Measurements from ENCODE around the gene NOG.

NOG gene

GRCh38 chr17:56592487-56593085 is 913 bp upstream of the NOG start:
- Mint-ChIP-seq H3K27me3 (ENCODE audit: low read depth) (peaks cover 65% of the 10 kb centered on the region), H3K4me1 (ENCODE audit: low read depth) (peaks cover 13% of the 10 kb centered on the region), H3K27ac (no peak overlapping the region), H3K9me3 (no peaks in the 10 kb centered on the region), H3K4me3 (peak overlapping the region; percentile 76), H3K36me3 (ENCODE audit: low read depth) (no peaks in the 10 kb centered on the region)
- peak; percentile 52 for DNase-seq (ENCODE audit: low spot score)

- Mint-ChIP-seq H3K4me3 (peak overlapping the region; percentile 76), H3K4me1 (ENCODE audit: low read depth) (peaks cover 14% of the 10 kb centered on the region), H3K9me3 (no peaks in the 10 kb centered on the region), H3K27me3 (ENCODE audit: low read depth) (peaks cover 70% of the 10 kb centered on the region), H3K36me3 (ENCODE audit: low read depth) (no peaks in the 10 kb centered on the region), H3K27ac (no peak overlapping the region)
- DNase-seq (ENCODE audit: low spot score): no peak
Measured at GRCh38 chr17:56593086-56593645, 333 bp upstream of the NOG start.

- Mint-ChIP-seq H3K27ac (no peak overlapping the region), H3K4me1 (ENCODE audit: low read depth) (peaks cover 17% of the 10 kb centered on the region), H3K27me3 (ENCODE audit: low read depth) (peaks cover 72% of the 10 kb centered on the region), H3K4me3 (peak overlapping the region; percentile 42), H3K36me3 (ENCODE audit: low read depth) (no peaks in the 10 kb centered on the region), H3K9me3 (no peaks in the 10 kb centered on the region)
- peak; percentile 10 for DNase-seq (ENCODE audit: low spot score)
Measured at GRCh38 chr17:56594320-56595107, 1.0 kb downstream of the NOG start.

GRCh38 chr17:56595108-56595418 is 1.6 kb downstream of the NOG start:
- H3K27me3 Mint-ChIP-seq (ENCODE audit: low read depth): peaks cover 70% of the 10 kb centered on the region
- no peak for DNase-seq (ENCODE audit: low spot score)
- H3K4me3 Mint-ChIP-seq: peak overlapping the region; percentile 42
- H3K4me1 Mint-ChIP-seq (ENCODE audit: low read depth): peaks cover 20% of the 10 kb centered on the region
- H3K9me3 Mint-ChIP-seq: no peaks in the 10 kb centered on the region
- no peaks in the 10 kb centered on the region for H3K36me3 Mint-ChIP-seq (ENCODE audit: low read depth)
- H3K27ac Mint-ChIP-seq: no peak overlapping the region

- Mint-ChIP-seq H3K4me1 (ENCODE audit: low read depth) (peaks cover 20% of the 10 kb centered on the region), H3K4me3 (peak overlapping the region; percentile 57), H3K27me3 (ENCODE audit: low read depth) (peaks cover 67% of the 10 kb centered on the region), H3K27ac (no peak overlapping the region), H3K36me3 (ENCODE audit: low read depth) (no peaks in the 10 kb centered on the region), H3K9me3 (no peaks in the 10 kb centered on the region)
- DNase-seq (ENCODE audit: low spot score): no peak
Measured at GRCh38 chr17:56595831-56596690, 2.6 kb downstream of the NOG start.

GRCh38 chr17:56596691-56597494 is 3.4 kb downstream of the NOG start:
- Mint-ChIP-seq H3K27me3 (ENCODE audit: low read depth) (peaks cover 65% of the 10 kb centered on the region), H3K4me3 (peak overlapping the region; percentile 57), H3K4me1 (ENCODE audit: low read depth) (peaks cover 20% of the 10 kb centered on the region), H3K36me3 (ENCODE audit: low read depth) (no peaks in the 10 kb centered on the region), H3K27ac (no peak overlapping the region), H3K9me3 (no peaks in the 10 kb centered on the region)
- no peak for DNase-seq (ENCODE audit: low spot score)

- no peak for DNase-seq (ENCODE audit: low spot score)
- Mint-ChIP-seq H3K27me3 (ENCODE audit: low read depth) (peaks cover 62% of the 10 kb centered on the region), H3K4me3 (no peak overlapping the region), H3K27ac (no peak overlapping the region), H3K36me3 (ENCODE audit: low read depth) (no peaks in the 10 kb centered on the region), H3K9me3 (no peaks in the 10 kb centered on the region), H3K4me1 (ENCODE audit: low read depth) (peaks cover 25% of the 10 kb centered on the region)
Measured at GRCh38 chr17:56597495-56597990, 4.0 kb downstream of the NOG start.

GRCh38 chr17:56598466-56598865 is 5.0 kb downstream of the NOG start:
- H3K4me1 Mint-ChIP-seq (ENCODE audit: low read depth): peaks cover 29% of the 10 kb centered on the region
- no peaks in the 10 kb centered on the region for H3K9me3 Mint-ChIP-seq
- H3K27me3 Mint-ChIP-seq (ENCODE audit: low read depth): peaks cover 62% of the 10 kb centered on the region
- no peak overlapping the region for H3K4me3 Mint-ChIP-seq
- no peak overlapping the region for H3K27ac Mint-ChIP-seq
- DNase-seq (ENCODE audit: low spot score): no peak
- H3K36me3 Mint-ChIP-seq (ENCODE audit: low read depth): no peaks in the 10 kb centered on the region

GRCh38 chr17:56599088-56599487 is 5.6 kb downstream of the NOG start:
- H3K27me3 Mint-ChIP-seq (ENCODE audit: low read depth): peaks cover 64% of the 10 kb centered on the region
- no peak for DNase-seq (ENCODE audit: low spot score)
- no peak overlapping the region for H3K27ac Mint-ChIP-seq
- H3K9me3 Mint-ChIP-seq: no peaks in the 10 kb centered on the region
- H3K4me3 Mint-ChIP-seq: no peak overlapping the region
- peaks cover 31% of the 10 kb centered on the region for H3K4me1 Mint-ChIP-seq (ENCODE audit: low read depth)
- H3K36me3 Mint-ChIP-seq (ENCODE audit: low read depth): no peaks in the 10 kb centered on the region

- H3K9me3 Mint-ChIP-seq: no peaks in the 10 kb centered on the region
Measured at GRCh38 chr17:56599566-56599965, 6.1 kb downstream of the NOG start.

GRCh38 chr17:56600256-56600655 is 6.8 kb downstream of the NOG start:
- Mint-ChIP-seq H3K36me3 (ENCODE audit: low read depth) (no peaks in the 10 kb centered on the region), H3K4me3 (no peak overlapping the region), H3K27ac (no peak overlapping the region), H3K4me1 (ENCODE audit: low read depth) (peaks cover 29% of the 10 kb centered on the region), H3K9me3 (no peaks in the 10 kb centered on the region), H3K27me3 (ENCODE audit: low read depth) (peaks cover 59% of the 10 kb centered on the region)
- DNase-seq (ENCODE audit: low spot score): no peak

More at GRCh38 chr17:56599566-56599965, 6.1 kb downstream of the NOG start:
- H3K27me3 Mint-ChIP-seq (ENCODE audit: low read depth): peaks cover 64% of the 10 kb centered on the region
- DNase-seq (ENCODE audit: low spot score): no peak
- no peak overlapping the region for H3K4me3 Mint-ChIP-seq
- H3K4me1 Mint-ChIP-seq (ENCODE audit: low read depth): peaks cover 31% of the 10 kb centered on the region
- H3K27ac Mint-ChIP-seq: no peak overlapping the region
- H3K36me3 Mint-ChIP-seq (ENCODE audit: low read depth): no peaks in the 10 kb centered on the region

GRCh38 chr17:56601591-56601990 is 8.1 kb downstream of the NOG start:
- DNase-seq (ENCODE audit: low spot score): no peak
- peaks cover 25% of the 10 kb centered on the region for H3K4me1 Mint-ChIP-seq (ENCODE audit: low read depth)
- no peak overlapping the region for H3K27ac Mint-ChIP-seq
- no peak overlapping the region for H3K4me3 Mint-ChIP-seq
- no peaks in the 10 kb centered on the region for H3K36me3 Mint-ChIP-seq (ENCODE audit: low read depth)
- no peaks in the 10 kb centered on the region for H3K9me3 Mint-ChIP-seq
- peaks cover 57% of the 10 kb centered on the region for H3K27me3 Mint-ChIP-seq (ENCODE audit: low read depth)
